Measurements from ENCODE around the gene CCDC184. TPM values are rescaled to one million over a fixed set of nuclear protein-coding genes. Genes with fewer than 3 reads are reported as not detected.

Gene CCDC184
- total and polyA plus RNA-seq, 2 experiments from 2014 or later: 1.7 to 2.0 TPM

GRCh38 chr12:48197971-48198671 is 14.7 kb downstream of the CCDC184 start:
- Histone ChIP-seq H3K9me3 (ENCODE audit: low read depth) (no peaks in the 10 kb centered on the region), H3K79me2 (ENCODE audit: insufficient read depth) (peaks cover 11% of the 10 kb centered on the region; the same call in 1 of the 2 replicates), H4K20me1 (ENCODE audit: insufficient read depth) (no peaks in the 10 kb centered on the region), H3K4me3 (peak overlapping the region; percentile 85), H3K27ac (peak overlapping the region; percentile 83), H3K36me3 (ENCODE audit: low read depth) (no peaks in the 10 kb centered on the region), H3K4me2 (ENCODE audit: unreplicated experiment) (peak overlapping the region; percentile 97), H3K9me2 (ENCODE audit: insufficient read depth) (no peaks in the 10 kb centered on the region), H3K9ac (peak overlapping the region; percentile 92), H3F3A (ENCODE audit: insufficient read depth) (peaks cover 23% of the 10 kb centered on the region), H3K27me3 (replicated peaks; ENCODE audit: insufficient read depth) (no peaks in the 10 kb centered on the region), H2AFZ (peak overlapping the region; percentile 98), H3K4me1 (ENCODE audit: insufficient read depth) (peaks cover 34% of the 10 kb centered on the region)
- peak; percentile 98 for DNase-seq
- TF ChIP-seq EZH2phosphoT487 (IDR thresholded peaks at IDR 0.05; ENCODE audit: insufficient read depth, low read depth): no peak
- TF ChIP-seq EZH2 (IDR thresholded peaks at IDR 0.05; ENCODE audit: insufficient read depth, poor library complexity, severe bottlenecking): no peak
- in situ Hi-C loops (cut with MboI): no loop called here
- 0 to 1% methylated on average over 35 to 39 of the region's 39 CpGs for WGBS, 2 experiments (ENCODE audit: low coverage in 1 of 2, low lambda C conversion rate in 2 of 2, missing lambda C conversion rate in 2 of 2)

GRCh38 chr12:48198672-48198971 is 15.2 kb downstream of the CCDC184 start:
- Histone ChIP-seq H3F3A (ENCODE audit: insufficient read depth) (peaks cover 23% of the 10 kb centered on the region), H3K27ac (peak overlapping the region; percentile 83), H4K20me1 (ENCODE audit: insufficient read depth) (no peaks in the 10 kb centered on the region), H3K4me1 (ENCODE audit: insufficient read depth) (peaks cover 34% of the 10 kb centered on the region), H3K9me2 (ENCODE audit: insufficient read depth) (no peaks in the 10 kb centered on the region), H3K27me3 (replicated peaks; ENCODE audit: insufficient read depth) (no peaks in the 10 kb centered on the region), H3K36me3 (ENCODE audit: low read depth) (no peaks in the 10 kb centered on the region), H3K4me2 (ENCODE audit: unreplicated experiment) (peak overlapping the region; percentile 97), H3K9me3 (ENCODE audit: low read depth) (no peaks in the 10 kb centered on the region), H3K9ac (peak overlapping the region; percentile 92), H2AFZ (peak overlapping the region; percentile 98), H3K79me2 (ENCODE audit: insufficient read depth) (peaks cover 11% of the 10 kb centered on the region; the same call in 1 of the 2 replicates), H3K4me3 (peak overlapping the region; percentile 85)
- TF ChIP-seq EZH2 (IDR thresholded peaks at IDR 0.05; ENCODE audit: insufficient read depth, poor library complexity, severe bottlenecking) (no peak), EZH2phosphoT487 (IDR thresholded peaks at IDR 0.05; ENCODE audit: insufficient read depth, low read depth) (no peak)
- WGBS, 2 experiments (ENCODE audit: low coverage in 1 of 2, low lambda C conversion rate in 2 of 2, missing lambda C conversion rate in 2 of 2): 2% methylated on average over 26 of the region's 26 CpGs
- DNase-seq: peak; percentile 70
- in situ Hi-C loops (cut with MboI): no loop called here

GRCh38 chr12:48198985-48199384 is 15.5 kb downstream of the CCDC184 start:
- Histone ChIP-seq H3K27ac (peak overlapping the region; percentile 83), H3K79me2 (ENCODE audit: insufficient read depth) (peaks cover 11% of the 10 kb centered on the region; the same call in 1 of the 2 replicates), H3K9me3 (ENCODE audit: low read depth) (no peaks in the 10 kb centered on the region), H4K20me1 (ENCODE audit: insufficient read depth) (no peaks in the 10 kb centered on the region), H3K9ac (peak overlapping the region; percentile 92), H3K36me3 (ENCODE audit: low read depth) (no peaks in the 10 kb centered on the region), H3K4me1 (ENCODE audit: insufficient read depth) (peaks cover 34% of the 10 kb centered on the region), H3K9me2 (ENCODE audit: insufficient read depth) (no peaks in the 10 kb centered on the region), H3F3A (ENCODE audit: insufficient read depth) (peaks cover 23% of the 10 kb centered on the region), H2AFZ (peak overlapping the region; percentile 98), H3K4me3 (peak overlapping the region; percentile 85), H3K27me3 (replicated peaks; ENCODE audit: insufficient read depth) (no peaks in the 10 kb centered on the region), H3K4me2 (ENCODE audit: unreplicated experiment) (peak overlapping the region; percentile 97)
- no peak for TF ChIP-seq EZH2phosphoT487 (IDR thresholded peaks at IDR 0.05; ENCODE audit: insufficient read depth, low read depth)
- no peak for TF ChIP-seq EZH2 (IDR thresholded peaks at IDR 0.05; ENCODE audit: insufficient read depth, poor library complexity, severe bottlenecking)
- DNase-seq: no peak
- in situ Hi-C loops (cut with MboI): no loop called here
- 47 to 49% methylated on average over 10 of the region's 10 CpGs for WGBS, 2 experiments (ENCODE audit: low coverage in 1 of 2, low lambda C conversion rate in 2 of 2, missing lambda C conversion rate in 2 of 2)

GRCh38 chr12:48199774-48200221 is 16.4 kb downstream of the CCDC184 start:
- peak overlapping the region; percentile 98; the same call in 1 of the 2 replicates for H2AFZ ChIP-seq
- H3K9me3 ChIP-seq (ENCODE audit: low read depth): no peaks in the 10 kb centered on the region
- peaks cover 27% of the 10 kb centered on the region for H3K4me1 ChIP-seq (ENCODE audit: insufficient read depth)
- in situ Hi-C loops (cut with MboI): no loop called here
- no peaks in the 10 kb centered on the region for H4K20me1 ChIP-seq (ENCODE audit: insufficient read depth)
- TF ChIP-seq EZH2 (IDR thresholded peaks at IDR 0.05; ENCODE audit: insufficient read depth, poor library complexity, severe bottlenecking) (no peak), EZH2phosphoT487 (IDR thresholded peaks at IDR 0.05; ENCODE audit: insufficient read depth, low read depth) (no peak)
- H3K79me2 ChIP-seq (ENCODE audit: insufficient read depth): peaks cover 11% of the 10 kb centered on the region; the same call in 1 of the 2 replicates
- no peaks in the 10 kb centered on the region for H3K27me3 ChIP-seq (replicated peaks; ENCODE audit: insufficient read depth)
- H3K36me3 ChIP-seq (ENCODE audit: low read depth): no peaks in the 10 kb centered on the region
- peak; percentile 37 for DNase-seq
- 76 to 83% methylated on average over 3 of the region's 3 CpGs for WGBS, 2 experiments (ENCODE audit: low coverage in 1 of 2, low lambda C conversion rate in 2 of 2, missing lambda C conversion rate in 2 of 2)
- H3K9ac ChIP-seq: peak overlapping the region; percentile 92
- H3K9me2 ChIP-seq (ENCODE audit: insufficient read depth): no peaks in the 10 kb centered on the region
- peaks cover 17% of the 10 kb centered on the region for H3F3A ChIP-seq (ENCODE audit: insufficient read depth)
- peak overlapping the region; percentile 85 for H3K4me3 ChIP-seq
- H3K27ac ChIP-seq: peak overlapping the region; percentile 83; the same call in 1 of the 2 replicates
- peak overlapping the region; percentile 97 for H3K4me2 ChIP-seq (ENCODE audit: unreplicated experiment)

Measured in GM23248 (cell line).